Stimulated activated CD4-positive, alpha-beta T cell treated with anti-CD3 and anti-CD28 coated beads, Interleukin-2, amount 100 ng/mL, for 48 hours (primary cell): ENCODE data around the gene FTH1.
A peak's percentile ranks its signal among the peaks of the same experiment; 100 is the strongest.
"Not testable (repeated sequence)": the region's sequence is repeated elsewhere in the genome, so short reads cannot be mapped to it uniquely, and the experiment has no call there.

Experiments
- DNase-seq, 2 donors: peaks; one replicate each; pipeline ENCODE4 v3.0.0-alpha.2; 2020

FTH1 gene

DNA sequence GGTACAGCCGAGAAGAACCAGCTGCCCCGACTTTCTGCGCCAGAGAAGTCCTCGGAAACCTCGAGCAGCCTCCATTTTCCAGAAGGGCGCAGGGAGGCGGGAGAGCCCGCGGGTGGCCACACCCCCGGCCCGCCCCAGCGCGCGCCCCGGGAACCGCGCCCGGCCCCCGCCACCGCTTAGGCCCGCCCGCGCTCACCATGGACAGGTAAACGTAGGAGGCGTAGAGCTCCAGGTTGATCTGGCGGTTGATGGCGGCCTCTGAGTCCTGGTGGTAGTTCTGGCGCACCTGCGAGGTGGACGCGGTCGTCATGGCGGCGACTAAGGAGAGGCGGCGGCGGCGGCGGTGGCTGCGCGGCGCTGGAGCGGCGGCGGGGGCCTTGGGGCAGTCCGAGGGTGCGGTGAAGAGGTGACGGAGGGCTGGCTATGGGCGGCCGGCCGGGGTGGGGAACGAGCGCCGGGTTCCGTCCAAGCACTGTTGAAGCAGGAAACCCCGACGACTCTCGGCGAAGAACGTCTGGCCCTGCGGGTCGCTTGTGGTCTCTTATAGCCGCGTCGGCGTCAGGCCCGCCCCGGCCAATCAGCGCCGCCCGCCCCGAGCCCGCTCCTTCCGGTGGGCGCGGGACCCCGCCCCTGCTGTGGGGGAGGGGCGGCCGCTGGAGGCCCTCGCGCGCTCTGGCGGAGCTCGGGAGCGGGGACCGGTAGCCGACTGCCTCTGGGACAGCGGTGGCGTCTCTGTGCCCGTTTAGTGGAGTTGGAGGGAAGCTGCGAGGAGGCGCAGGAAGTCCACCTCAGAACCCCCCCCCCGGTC, at the start of gene FTH1:
Gene FTH1, minus strand, starts transcription at position 519 of the 808 bp plus-strand sequence. Its CDS starts 209 bp downstream, at position 310.
- peak; percentile 75 to 86 for DNase-seq

GRCh38 chr11:62015615-62016014, 48.2 kb upstream of the FTH1 start:
- no peak for DNase-seq

GRCh38 chr11:62013537-62014476, 46.4 kb upstream of the FTH1 start:
- DNase-seq, result no peak

GRCh38 chr11:62012832-62013461, 45.5 kb upstream of the FTH1 start:
- DNase-seq, result no peak

- no peak for DNase-seq
Measured at GRCh38 chr11:62012451-62012831, 45.0 kb upstream of the FTH1 start.

DNA sequence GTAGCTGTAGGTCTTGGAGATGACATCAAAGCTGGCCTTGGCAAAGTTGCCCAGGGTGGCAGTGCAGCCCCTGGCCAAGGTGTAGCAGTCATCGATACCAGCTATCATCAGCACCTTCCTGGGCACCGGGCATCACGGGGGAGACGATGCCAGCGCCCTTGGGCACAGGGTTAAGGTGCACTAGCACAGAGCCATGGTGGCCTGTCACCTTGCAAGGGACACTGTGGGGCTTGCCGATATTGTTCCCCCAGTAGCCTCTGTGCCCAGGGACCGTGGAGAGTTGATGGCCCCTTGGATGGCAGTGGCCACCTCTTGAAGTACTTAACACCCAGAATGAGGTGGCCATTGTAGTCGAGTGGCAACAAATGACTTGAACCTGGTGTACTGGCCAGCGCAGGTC, 44.4 kb upstream of the FTH1 start:
- DNase-seq, result no peak

DNA sequence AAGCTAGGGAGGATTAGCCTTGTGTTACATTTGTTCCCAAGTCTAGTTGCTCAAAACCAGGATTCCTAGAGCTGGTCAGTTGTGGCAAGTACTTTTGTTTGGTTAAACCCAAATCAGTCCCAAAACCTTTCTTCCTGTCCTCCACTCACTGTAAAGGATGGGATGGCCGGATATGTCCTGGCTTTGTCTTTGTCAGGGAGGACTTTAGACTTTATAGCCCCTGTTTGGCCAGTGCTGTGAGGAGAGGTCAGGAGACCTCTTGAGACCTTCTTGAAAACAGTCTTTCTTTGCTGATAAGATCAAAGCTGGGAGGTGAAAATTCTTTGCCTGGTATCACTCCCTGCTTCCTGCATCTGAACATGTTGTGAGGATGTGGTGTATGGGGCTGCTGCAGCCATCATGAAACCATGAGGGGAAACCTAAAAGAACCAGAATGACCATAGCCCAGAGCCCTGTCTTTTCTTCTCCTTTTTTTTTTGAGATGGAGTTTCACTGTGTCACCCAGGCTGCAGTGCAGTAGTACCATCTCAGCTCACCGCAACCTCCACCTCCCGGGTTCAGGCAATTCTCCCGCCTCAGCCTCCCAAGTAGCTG, 43.6 kb upstream of the FTH1 start:
- no peak for DNase-seq

GRCh38 chr11:62008193-62008592, 40.8 kb upstream of the FTH1 start:
- DNase-seq, result no peak

DNA sequence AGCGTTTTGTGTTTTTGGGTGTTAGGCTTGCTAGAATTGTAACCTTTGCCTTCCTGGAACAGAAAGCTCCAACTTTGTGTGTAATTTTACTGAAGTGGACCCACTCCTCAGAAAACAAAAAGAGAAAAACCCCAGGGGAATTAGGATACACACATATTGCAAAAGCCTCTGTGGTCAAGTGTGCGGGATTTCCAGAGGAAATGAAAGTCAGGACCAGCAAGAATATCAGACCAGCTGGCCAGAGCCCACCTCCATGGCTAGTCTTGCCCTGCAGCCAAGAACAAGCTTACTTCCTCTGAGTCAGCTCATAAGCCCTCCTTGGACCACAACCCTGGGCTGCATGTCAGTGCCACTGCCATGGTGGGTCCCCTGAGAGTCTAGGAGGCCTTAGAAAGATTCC, 37.0 kb upstream of the FTH1 start:
- DNase-seq, result no peak

GRCh38 chr11:62002283-62002682, 34.8 kb upstream of the FTH1 start:
- not testable (repeated sequence) for DNase-seq

DNA sequence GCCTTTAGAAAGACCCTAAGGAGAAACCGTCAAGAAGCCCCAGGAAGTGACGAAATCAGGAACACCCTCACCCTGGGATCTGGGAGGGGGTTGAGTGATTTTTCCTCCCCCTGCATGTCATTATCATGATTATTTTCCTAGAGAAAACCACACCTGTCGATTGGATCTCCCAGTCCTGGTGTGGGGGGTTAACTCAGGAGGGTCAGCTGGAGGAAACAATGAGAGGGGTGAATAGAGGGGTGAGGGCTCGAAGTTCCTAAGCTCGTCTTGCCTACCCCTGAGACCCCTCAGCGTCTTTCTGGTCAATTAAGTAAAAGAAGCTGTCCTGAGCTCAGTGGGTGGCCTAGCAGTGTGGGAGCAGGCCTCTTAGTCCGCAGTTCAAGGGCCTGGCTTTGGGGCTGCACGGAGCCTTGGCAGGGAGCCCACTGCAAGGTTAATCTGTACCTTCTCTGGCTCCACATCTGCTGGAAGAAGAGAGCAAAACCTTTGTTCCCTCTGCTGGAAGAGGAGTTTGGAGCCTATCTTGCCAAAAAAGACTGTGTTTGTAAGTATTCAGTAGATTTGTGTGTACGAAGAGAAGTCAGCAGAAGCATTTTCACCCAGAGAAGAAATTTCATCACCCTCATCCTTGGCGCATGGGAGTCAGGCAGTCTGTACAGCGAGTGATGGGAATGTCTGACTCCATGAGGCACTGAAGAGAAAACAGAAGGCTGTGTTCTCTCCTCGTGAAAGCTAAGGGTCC, 34.2 kb upstream of the FTH1 start:
- no peak for DNase-seq

DNA sequence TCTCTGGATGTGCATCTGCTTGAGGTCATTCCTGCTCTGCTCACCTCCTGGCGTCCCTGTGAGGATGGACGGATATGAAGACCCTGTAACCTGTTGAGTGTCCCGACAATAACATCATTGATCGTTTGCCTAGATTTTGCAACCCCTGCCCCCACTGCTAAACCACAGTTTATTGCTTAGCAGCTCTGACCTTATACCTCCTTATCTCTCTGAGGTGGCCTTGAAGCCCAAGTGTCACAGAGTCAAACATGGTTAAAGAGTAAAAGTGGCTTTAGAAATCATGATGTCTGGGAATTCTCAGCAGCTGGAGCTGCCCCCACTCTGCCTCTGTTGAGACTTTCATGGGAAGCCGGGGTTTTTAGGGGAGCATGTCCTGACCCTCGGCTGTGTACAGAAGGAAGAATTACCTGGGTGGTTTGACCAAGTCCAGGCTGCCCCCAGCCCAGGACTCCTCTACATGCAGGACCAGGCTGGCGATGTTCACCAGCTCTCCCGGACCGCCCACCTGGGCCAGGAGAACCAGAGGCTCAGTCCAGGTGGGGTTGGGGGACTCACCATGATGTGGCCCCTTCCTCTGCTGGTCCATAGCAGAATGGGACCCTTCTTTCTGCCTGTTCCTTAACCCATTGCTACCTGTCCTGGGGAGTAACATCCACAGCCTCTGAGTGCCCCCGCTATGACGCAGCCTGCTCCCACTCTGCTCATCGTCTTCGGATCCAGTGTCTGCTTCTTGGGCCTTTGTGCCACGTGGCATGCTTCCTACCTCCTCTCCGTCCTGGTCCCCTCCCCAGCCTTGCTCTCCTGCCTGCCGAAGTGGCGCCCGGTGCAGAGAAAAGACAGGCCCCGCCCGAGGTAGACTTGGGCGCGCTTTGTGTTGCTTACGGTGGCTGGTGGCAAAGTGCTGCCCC, 33.4 kb upstream of the FTH1 start:
- DNase-seq, result no peak

DNA sequence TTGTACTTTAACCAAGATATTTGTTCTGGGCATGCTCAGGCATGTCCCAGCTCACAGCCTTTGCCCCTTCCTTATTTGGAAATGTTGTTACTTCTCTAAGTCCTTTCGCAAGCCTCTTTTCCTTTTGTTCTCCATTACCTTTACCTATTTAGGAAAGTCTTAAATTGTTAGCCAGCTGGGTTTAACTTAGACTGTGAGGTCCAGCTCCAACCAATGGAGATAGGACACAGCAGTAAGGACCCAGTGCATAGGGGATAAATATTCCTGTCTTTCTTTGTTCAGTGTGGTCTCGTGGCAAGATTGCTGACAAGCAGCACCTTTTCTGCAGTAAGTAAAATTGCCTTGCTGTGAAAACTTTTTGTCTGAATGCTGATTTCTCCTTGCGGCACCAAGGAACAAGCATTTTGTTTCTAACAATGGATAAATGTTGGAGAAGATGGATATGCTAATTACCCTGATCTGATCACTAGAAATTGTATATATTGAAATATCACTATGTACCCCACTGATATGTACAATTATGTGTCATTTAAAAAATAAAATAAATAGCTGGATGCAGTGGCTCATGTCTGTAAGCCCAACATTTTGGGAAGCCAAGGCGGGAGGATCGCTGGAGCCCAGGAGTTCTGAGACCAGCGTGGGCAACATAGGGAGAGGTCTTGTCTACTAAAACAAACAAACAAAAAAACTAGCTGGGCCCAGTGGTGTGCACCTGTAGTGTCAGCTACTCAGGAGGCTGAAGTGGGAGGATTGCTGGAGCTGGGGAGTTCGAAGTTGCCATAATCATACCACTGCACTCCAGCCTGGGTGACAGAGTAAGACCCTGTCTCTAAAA, 31.9 kb upstream of the FTH1 start:
- DNase-seq, result no peak

DNA sequence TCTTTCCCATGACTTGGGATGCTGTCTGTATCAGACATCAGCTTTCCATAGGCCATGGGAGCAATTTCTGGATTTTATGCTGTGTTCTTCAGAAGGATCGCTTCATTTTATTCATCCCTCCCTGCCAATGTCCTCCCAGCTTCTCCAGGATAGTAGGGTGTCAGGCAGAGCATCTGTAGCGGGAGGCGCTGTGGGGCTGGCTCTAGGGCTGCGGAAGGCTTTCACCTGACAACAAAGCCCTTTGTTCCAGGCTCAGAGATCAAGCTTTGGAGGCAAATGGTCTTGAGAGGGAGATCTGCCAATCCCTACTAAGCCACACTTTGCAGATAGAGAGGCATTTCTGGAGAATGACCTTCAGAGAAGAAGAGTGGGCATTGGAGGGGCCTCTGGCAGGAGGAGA, 29.5 kb upstream of the FTH1 start:
- no peak for DNase-seq

DNA sequence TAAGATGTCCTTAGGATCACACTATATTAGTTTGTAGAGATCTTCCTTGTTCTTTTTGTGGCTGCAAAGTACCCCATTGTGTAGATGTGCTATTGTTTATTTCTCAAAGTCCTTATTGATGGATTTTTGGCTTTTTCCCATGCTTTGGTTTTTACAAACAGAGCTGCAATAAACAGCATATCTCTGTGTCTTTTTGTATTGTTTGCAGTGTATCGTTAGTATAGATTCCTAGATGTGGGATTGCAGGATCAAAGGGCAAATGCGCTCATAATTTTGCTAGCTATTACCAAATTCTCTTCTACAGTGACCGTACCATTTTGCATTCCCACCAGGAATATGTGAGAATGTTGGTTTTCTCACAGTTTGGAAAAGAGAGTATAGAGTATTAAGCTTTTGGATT, 27.5 kb upstream of the FTH1 start:
- no peak for DNase-seq

GRCh38 chr11:61985869-61986268, 18.4 kb upstream of the FTH1 start:
- DNase-seq, result no peak

DNA sequence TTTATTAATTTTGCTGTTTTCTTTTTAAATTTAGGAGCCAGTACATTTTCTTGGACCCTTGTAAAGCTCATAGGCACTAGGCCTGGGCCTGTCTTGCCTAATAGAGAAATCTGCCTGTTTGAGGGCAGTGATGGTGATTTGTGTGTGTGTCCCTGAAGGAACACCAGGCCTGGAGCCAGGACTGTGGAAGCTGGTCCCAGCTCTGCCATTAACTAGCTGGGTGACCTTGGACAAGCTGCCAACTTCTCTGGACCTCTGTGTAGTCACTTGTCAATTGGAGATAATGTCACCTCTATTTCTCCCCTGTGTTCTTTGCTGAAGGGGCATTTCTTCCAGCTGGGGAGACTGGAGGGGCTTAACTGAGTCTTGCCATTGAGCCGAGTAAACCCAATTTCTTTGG, 16.0 kb upstream of the FTH1 start:
- DNase-seq, result no peak

DNA sequence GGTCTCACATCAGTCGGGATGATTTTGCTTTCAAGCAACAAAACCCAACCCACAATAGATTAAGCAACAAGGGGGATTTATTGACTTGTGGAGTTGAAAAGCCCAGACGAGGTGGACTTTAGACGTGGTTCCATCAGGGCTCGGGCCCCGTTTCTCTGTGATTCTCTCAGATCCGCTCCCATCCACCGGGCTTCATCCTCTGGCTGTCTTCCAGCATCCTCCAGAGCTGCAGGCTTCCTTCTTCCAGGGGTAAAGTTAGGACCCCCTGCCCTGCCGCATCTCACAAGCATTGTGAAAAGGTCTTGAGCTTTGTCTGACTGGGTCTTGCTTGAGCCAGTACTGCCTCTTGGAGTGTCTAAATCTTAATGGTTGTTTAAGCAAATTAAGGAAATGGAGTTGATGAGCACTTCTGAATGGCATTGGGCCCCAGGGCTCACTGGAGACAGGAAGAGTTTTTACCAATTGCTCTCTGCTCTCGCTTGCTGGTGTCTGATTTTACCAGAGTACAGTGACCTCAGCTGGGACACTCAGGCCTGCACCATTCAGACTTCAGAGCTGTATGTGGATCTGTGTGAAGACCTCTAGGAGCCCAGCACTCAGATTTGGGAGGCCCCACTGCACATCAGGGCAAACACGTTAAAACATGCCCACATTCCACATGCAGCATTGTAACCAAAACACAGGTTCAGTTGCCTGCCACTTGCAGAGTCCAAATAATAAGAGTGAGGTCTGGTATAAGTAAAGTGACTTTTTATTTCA, 13.5 kb upstream of the FTH1 start:
- DNase-seq, result no peak
